K562 (cell line): ENCODE measurements around the gene ABHD16A. TPM values are rescaled to one million over a fixed set of nuclear protein-coding genes. Genes with fewer than 3 reads are reported as not detected.
A peak's percentile ranks its signal among the peaks of the same experiment; 100 is the strongest.

Experiments used
- ASH1L ChIP-seq: fragments of 450-650 bp; IDR thresholded peaks from 2 replicates; pipeline ENCODE4 v1.6.1; 2018; ENCODE audit warnings: borderline replicate concordance, mild to moderate bottlenecking, low read depth; ENCODE audit not compliant: partially characterized antibody
- CBFA2T2 ChIP-seq: fragments of 450-650 bp; conservative IDR thresholded peaks from 2 replicates; pipeline ENCODE4 v1.6.1; 2017; ENCODE audit warnings: mild to moderate bottlenecking
- ELF1 ChIP-seq: fragments of 200-800 bp; sonication (Bioruptor generic); IDR thresholded peaks from 2 replicates; pipeline ENCODE4 v1.6.1; 2016; ENCODE audit warnings: missing genetic modification characterization, missing compliant biosample characterization
- ELF4 ChIP-seq: fragments of 450-650 bp; formaldehyde crosslinking; IDR thresholded peaks from 2 replicates; pipeline ENCODE4 v1.4.0; 2022; ENCODE audit warnings: missing genetic modification characterization
- EP300 ChIP-seq: IDR thresholded peaks from 2 replicates; pipeline ENCODE4 v1.6.1; 2012; ENCODE audit warnings: low read length, improper control_type of control experiment
- EP400 ChIP-seq: fragments of 450-650 bp; IDR thresholded peaks from 2 replicates; pipeline ENCODE4 v1.6.1; 2017; ENCODE audit warnings: antibody characterized with exemption, mild to moderate bottlenecking, moderate library complexity
- GTF2A2 ChIP-seq: IDR thresholded peaks from 2 replicates; pipeline ENCODE4 v1.6.1; 2016; ENCODE audit warnings: mild to moderate bottlenecking, missing genetic modification characterization, missing compliant biosample characterization
- HNRNPL ChIP-seq: fragments of 200-400 bp; formaldehyde crosslinking; IDR thresholded peaks from 2 replicates; pipeline ENCODE4 v1.6.1; 2017; ENCODE audit warnings: low read depth, mild to moderate bottlenecking, low read length
- MEIS2 ChIP-seq: fragments of 450-650 bp; IDR thresholded peaks from 2 replicates; pipeline ENCODE4 v1.6.1; 2014; ENCODE audit warnings: mild to moderate bottlenecking; ENCODE audit not compliant: partially characterized antibody
- NFRKB ChIP-seq: fragments of 450-650 bp; IDR thresholded peaks from 2 replicates; pipeline ENCODE4 v1.6.1; 2016; ENCODE audit warnings: low read depth
- POLR2AphosphoS5 ChIP-seq: IDR thresholded peaks from 2 replicates; pipeline ENCODE4 v1.6.1; 2011; ENCODE audit warnings: mild to moderate bottlenecking, low read depth, low read length, moderate library complexity; ENCODE audit not compliant: control insufficient read depth, insufficient read depth
- RBFOX2 ChIP-seq: fragments of 200-400 bp; formaldehyde crosslinking; IDR thresholded peaks from 2 replicates; pipeline ENCODE4 v1.6.1; 2017; ENCODE audit warnings: low read depth, mild to moderate bottlenecking, low read length, moderate library complexity
- SIN3A ChIP-seq, 2 experiments: fragments of 150-350 bp in 1 of 2; IDR thresholded peaks; 2 replicates each; pipeline ENCODE4 v1.6.1; 2011 to 2016; ENCODE audit warnings: borderline replicate concordance in 2 of 2, low read depth in 2 of 2, low read length in 2 of 2, mild to moderate bottlenecking in 2 of 2, moderate library complexity in 2 of 2; ENCODE audit not compliant: control insufficient read depth in 1 of 2
- SMARCE1 ChIP-seq: fragments of 450-650 bp; IDR thresholded peaks from 2 replicates; pipeline ENCODE4 v1.7.1; 2016; ENCODE audit warnings: mild to moderate bottlenecking
- TAL1 ChIP-seq: fragments of 450-650 bp; IDR thresholded peaks from 2 replicates; pipeline ENCODE4 v1.6.1; 2016; ENCODE audit warnings: mild to moderate bottlenecking
- TBL1XR1 ChIP-seq, 2 experiments: IDR thresholded peaks; 2 replicates each; pipeline ENCODE4 v1.6.1; 2012; ENCODE audit warnings: improper control_type of control experiment in 2 of 2, low read length in 2 of 2, mild to moderate bottlenecking in 1 of 2
- TCF7 ChIP-seq: sonication (generic); IDR thresholded peaks from 2 replicates; pipeline ENCODE4 v1.6.1; 2016; ENCODE audit warnings: antibody characterized with exemption, borderline replicate concordance
- TSC22D4 ChIP-seq: fragments of 450-650 bp; IDR thresholded peaks from 2 replicates; pipeline ENCODE4 v1.6.1; 2016; ENCODE audit warnings: missing genetic modification characterization, missing biosample characterization, control low read depth
- ZNF217 ChIP-seq: sonication (generic); formaldehyde crosslinking; IDR thresholded peaks from 2 replicates; pipeline ENCODE4 v1.8.0; 2022; ENCODE audit warnings: mild to moderate bottlenecking, missing genetic modification reagents
- ZNF253 ChIP-seq: fragments of 250-450 bp; sonication (Bioruptor Pico); conservative IDR thresholded peaks from 2 replicates; pipeline ENCODE4 v1.6.1; 2021; ENCODE audit warnings: mild to moderate bottlenecking
- ZNF584 ChIP-seq: fragments of 200-800 bp; sonication (Bioruptor generic); IDR thresholded peaks from 2 replicates; pipeline ENCODE4 v1.6.1; 2016; ENCODE audit warnings: low read depth, mild to moderate bottlenecking, missing genetic modification characterization, missing compliant biosample characterization
- ZNF764 ChIP-seq: fragments of 250-450 bp; sonication (Bioruptor Pico); IDR thresholded peaks from 2 replicates; pipeline ENCODE4 v1.4.0; 2020; ENCODE audit warnings: low read depth, mild to moderate bottlenecking, moderate library complexity
- polyA plus RNA-seq, 8 experiments: library from polyadenylated mRNA; depleted of rRNA in 4 of 8; stranded (reverse) in 5 of 8; unstranded in 3 of 8; fragments of >200 nt; fragmentation: Nextera tagmentation in 2 of 8; fragmentation: Illumina TruSeq in 1 of 8; extraction: Ambion mirVana in 2 of 8; extraction: Trizol in 1 of 8; gene quantifications; 2 replicates each; pipeline versions ENCODE4 v1.2.1 to v1.2.3, GENCODE V29; 2011 to 2014; ENCODE audit warnings: inconsistent platforms in 1 of 8, missing spikeins in 1 of 8
- total RNA-seq, 7 experiments: library from RNA; depleted of rRNA in 6 of 7; stranded (reverse); fragments of >200 nt in 6 of 7; fragmentation: Illumina TruSeq in 2 of 7; extraction: Trizol in 2 of 7; gene quantifications; 2 replicates each; pipeline versions ENCODE4 v1.2.1 to v1.2.3, GENCODE V29; 2011 to 2021; ENCODE audit warnings: low replicate concordance in 1 of 7
- TF ChIP-seq, protein P1 (sequence below): sonication (generic); formaldehyde crosslinking; IDR thresholded peaks from 2 replicates; pipeline ENCODE4 v1.8.1; 2023; ENCODE audit warnings: mild to moderate bottlenecking, missing genetic modification reagents
- TF ChIP-seq, protein P2 (sequence below): IDR thresholded peaks from 2 replicates; pipeline ENCODE4 v1.6.1; 2016; ENCODE audit warnings: missing genetic modification characterization, missing compliant biosample characterization
- TF ChIP-seq, protein P3 (sequence below), 2 experiments: IDR thresholded peaks; 2 replicates each; pipeline ENCODE4 v1.6.1; 2011; ENCODE audit warnings: borderline replicate concordance in 1 of 2, control low read depth in 1 of 2, low read depth in 1 of 2, low read length in 1 of 2, mild to moderate bottlenecking in 1 of 2, mixed read lengths in 1 of 2, moderate library complexity in 1 of 2; ENCODE audit not compliant: insufficient read depth in 1 of 2, insufficient read length in 1 of 2, poor library complexity in 1 of 2, severe bottlenecking in 1 of 2; ENCODE audit errors: extremely low read depth in 1 of 2

The ABHD16A gene
- total and polyA plus RNA-seq, 9 of the 15 experiments (the other 6 are each of a cell fraction or from before 2014, with no cell fraction given) = 25.8 to 120 (median 81.6) TPM

- TF ChIP-seq, protein P1, sequence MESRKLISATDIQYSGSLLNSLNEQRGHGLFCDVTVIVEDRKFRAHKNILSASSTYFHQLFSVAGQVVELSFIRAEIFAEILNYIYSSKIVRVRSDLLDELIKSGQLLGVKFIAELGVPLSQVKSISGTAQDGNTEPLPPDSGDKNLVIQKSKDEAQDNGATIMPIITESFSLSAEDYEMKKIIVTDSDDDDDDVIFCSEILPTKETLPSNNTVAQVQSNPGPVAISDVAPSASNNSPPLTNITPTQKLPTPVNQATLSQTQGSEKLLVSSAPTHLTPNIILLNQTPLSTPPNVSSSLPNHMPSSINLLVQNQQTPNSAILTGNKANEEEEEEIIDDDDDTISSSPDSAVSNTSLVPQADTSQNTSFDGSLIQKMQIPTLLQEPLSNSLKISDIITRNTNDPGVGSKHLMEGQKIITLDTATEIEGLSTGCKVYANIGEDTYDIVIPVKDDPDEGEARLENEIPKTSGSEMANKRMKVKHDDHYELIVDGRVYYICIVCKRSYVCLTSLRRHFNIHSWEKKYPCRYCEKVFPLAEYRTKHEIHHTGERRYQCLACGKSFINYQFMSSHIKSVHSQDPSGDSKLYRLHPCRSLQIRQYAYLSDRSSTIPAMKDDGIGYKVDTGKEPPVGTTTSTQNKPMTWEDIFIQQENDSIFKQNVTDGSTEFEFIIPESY = no peak
- TF ChIP-seq TCF7 = no peak
- TF ChIP-seq POLR2AphosphoS5 = no peak
- TF ChIP-seq GTF2A2 (tag) = no peak
- TF ChIP-seq EP300 = peak; percentile 67
- TF ChIP-seq TAL1 = no peak
- TF ChIP-seq RBFOX2 = peak; percentile 96
- no peak for TF ChIP-seq CBFA2T2
- TF ChIP-seq ZNF253 (CRISPR knock-in tag) = no peak
- TF ChIP-seq, protein P2, sequence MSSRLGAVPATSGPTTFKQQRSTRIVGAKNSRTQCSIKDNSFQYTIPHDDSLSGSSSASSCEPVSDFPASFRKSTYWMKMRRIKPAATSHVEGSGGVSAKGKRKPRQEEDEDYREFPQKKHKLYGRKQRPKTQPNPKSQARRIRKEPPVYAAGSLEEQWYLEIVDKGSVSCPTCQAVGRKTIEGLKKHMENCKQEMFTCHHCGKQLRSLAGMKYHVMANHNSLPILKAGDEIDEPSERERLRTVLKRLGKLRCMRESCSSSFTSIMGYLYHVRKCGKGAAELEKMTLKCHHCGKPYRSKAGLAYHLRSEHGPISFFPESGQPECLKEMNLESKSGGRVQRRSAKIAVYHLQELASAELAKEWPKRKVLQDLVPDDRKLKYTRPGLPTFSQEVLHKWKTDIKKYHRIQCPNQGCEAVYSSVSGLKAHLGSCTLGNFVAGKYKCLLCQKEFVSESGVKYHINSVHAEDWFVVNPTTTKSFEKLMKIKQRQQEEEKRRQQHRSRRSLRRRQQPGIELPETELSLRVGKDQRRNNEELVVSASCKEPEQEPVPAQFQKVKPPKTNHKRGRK = no peak
- TF ChIP-seq, protein P3, sequence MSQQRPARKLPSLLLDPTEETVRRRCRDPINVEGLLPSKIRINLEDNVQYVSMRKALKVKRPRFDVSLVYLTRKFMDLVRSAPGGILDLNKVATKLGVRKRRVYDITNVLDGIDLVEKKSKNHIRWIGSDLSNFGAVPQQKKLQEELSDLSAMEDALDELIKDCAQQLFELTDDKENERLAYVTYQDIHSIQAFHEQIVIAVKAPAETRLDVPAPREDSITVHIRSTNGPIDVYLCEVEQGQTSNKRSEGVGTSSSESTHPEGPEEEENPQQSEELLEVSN (IDR thresholded peaks at IDR 0.05; ENCODE audit: borderline replicate concordance in 1 of 2, extremely low read depth in 1 of 2, insufficient read depth in 1 of 2, insufficient read length in 1 of 2, low read depth in 1 of 2, low read length in 1 of 2, poor library complexity in 1 of 2, severe bottlenecking in 1 of 2) = peak in 1 of 2 experiments; percentile 50
- peak in 1 of 2 experiments; percentile 85; a peak in 2 of 4 replicates for TF ChIP-seq SIN3A (IDR thresholded peaks at IDR 0.05; ENCODE audit: borderline replicate concordance in 2 of 2, control insufficient read depth in 1 of 2, low read depth in 2 of 2, low read length in 2 of 2)
- TF ChIP-seq ELF4 (CRISPR knock-in tag) = peak; percentile 98
- TF ChIP-seq ZNF584 = no peak
- TF ChIP-seq ZNF764 (CRISPR knock-in tag) = no peak
- peak; percentile 48 to 61; a peak in 2 of 4 replicates for TF ChIP-seq TBL1XR1 (IDR thresholded peaks at IDR 0.05; ENCODE audit: low read length in 2 of 2)
- TF ChIP-seq HNRNPL = no peak
- no peak for TF ChIP-seq ASH1L
- TF ChIP-seq ELF1 = no peak
- TF ChIP-seq TSC22D4 (tag) = no peak
- no peak for TF ChIP-seq MEIS2
- TF ChIP-seq EP400 = no peak
- no peak for TF ChIP-seq SMARCE1
- no peak; the same call in 1 of the 2 replicates for TF ChIP-seq ZNF217
- TF ChIP-seq NFRKB = no peak
These were observed 33.1 kb upstream of the ABHD16A start, which contains the start of gene CLIC1 (continued) for GRCh38 chr6:31736021-31736767.
